Activated CD8-positive, alpha-beta memory T cell treated with anti-CD3 and anti-CD28 coated beads, Interleukin-2, amount 50 U/mL, for 48 hours (primary cell): Measurements from ENCODE around the gene TUB.

ENCODE experiments used
- DNase-seq: peaks from one replicate; pipeline ENCODE4 v3.0.0-alpha.2; 2020

The TUB gene

DNA sequence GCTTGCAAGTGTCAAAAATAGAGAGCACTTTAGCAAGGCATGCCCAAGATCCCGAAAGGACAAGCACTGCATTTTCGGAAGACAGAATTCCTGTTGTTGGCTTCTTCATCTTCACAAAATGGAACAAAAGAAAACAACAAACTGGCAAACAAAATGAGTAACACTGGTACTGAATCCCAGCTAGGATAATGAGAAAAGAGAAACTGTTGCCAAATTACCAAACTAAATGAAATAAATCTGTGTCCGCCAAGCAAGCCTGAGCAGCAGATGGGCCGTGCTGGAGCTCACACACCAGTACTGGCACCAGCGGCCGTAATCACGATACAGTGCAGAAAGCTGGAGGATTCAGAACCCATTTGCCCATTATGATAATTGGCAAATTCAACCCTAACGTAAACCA is 30.6 kb downstream of the TUB start:
- DNase-seq = no peak

DNA sequence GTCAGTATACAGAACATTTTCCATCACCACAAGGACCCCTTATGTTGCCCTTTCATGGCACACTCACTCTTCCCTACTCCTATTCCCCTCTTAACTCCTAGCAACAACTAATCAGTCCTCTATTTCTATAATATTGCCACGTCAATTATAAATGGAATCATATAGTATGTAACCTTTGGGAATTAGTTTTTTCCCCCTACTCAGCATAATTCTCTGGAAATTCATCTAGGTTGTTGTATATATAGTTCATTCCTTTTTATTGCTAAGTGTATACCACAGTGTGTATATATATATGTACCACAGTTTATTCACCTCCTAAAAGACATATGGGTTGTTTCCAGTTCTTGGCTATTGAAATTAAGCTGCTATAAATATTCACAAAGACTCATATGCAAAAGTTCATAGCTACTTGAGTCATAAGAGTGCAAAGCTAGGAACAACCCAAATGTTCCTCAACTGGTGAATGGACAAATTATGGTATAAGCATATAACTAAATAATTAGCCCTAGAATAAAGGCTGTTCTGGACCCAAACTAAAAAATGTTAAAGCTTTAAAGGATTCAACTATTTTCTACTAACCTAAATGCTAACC is 41.3 kb downstream of the TUB start:
- DNase-seq = no peak

DNA sequence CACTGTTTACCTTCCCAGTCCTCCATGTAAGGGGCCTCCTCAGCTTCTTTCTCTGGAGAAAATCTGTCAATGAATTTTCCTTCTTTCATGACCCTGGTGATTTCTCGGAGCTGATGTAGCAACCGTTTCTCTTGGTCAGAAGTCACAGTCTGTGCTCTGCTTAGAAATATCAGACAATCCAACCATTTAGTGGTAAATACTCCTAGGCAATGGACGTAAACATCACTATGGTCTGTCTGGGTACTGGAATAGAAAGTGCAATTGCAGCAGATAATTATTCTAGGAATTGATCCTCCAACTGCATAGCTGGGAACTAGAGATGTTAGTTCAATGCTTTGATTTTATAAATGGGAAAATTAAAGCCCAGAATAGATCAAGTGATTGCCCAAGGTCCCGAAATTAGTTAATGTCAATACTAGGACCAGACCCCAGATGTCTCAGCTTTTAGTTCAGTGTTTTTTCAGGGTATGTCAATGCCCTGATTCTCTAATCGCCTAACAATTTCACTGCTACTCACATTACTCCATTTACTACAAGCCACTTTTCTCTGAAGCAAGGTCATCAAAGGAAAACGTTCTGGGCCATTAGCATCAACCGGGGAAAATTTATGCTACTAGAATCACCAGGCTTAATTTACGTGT is 45.8 kb downstream of the TUB start:
- DNase-seq = no peak

DNA sequence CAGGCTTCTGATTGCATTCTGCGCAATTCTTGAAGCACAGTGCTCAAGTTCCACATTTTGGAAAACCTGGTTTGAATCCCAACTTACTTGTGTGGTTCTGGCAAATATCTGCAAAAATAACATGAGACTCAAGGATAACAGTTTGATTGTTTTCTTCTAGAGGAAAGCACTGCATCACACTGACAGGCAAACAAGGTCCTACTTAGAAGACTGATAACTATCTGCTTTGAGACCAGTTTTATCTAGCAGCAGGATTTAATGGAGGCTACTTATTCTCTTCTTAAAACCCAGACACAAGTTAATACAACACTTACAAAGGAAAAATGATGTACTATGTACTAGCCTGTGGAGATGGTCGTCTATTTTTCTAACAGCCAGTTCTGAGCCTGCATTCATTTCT is 46.4 kb downstream of the TUB start:
- no peak for DNase-seq

DNA sequence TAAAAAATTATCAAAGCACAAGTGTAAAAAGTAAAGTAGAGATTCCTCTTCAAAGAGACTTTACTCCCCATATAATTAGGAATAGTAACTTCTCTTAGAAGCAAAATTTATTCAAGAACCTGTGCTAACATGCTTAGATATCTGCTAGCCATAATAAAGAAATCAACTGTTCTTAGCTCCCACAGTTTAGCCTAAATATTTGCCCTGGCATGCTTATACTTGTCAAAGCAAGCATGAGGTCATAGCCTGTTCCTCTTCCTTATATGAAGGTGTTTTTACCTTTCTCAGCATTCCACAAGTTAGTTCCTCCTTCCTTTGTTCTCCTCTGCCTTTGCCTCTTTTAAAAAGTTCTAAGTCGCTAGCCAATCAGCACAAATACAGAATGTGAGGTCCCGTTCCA is 57.5 kb downstream of the TUB start:
- DNase-seq = no peak

DNA sequence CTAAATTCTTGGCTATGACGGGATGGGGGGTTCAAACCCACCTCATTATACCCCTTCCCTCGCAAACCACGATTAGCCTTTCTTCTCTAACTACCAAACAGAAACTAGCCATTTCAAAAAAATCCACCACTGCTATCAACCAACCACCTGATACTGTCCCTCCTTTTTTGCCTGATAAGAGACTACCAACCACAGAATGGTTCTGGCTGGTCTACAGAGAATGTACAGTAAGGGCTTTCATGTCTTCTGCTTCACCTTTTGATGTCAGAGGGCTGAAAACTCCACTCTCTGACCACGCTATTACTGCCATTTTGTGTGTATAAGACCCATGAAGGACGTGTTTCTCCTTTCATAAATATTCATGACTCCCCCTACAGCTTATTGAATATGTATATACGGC is 68.7 kb downstream of the TUB start:
- DNase-seq = no peak
